Bronchial epithelial cell (primary cell): ENCODE results near the gene L3HYPDH. TPM values are rescaled to one million over a fixed set of nuclear protein-coding genes. Genes with fewer than 3 reads are reported as not detected.

Source experiments
- DNase-seq: peaks from one replicate; pipeline ENCODE4 v3.0.0-alpha.2; 2010; ENCODE audit warnings: low read depth
- FAIRE-seq: peaks from 2 replicates; lab custom pipeline; 2011; peaks lifted over from hg19 to GRCh38; lab: Jason Lieb, UNC
- H3K27me3 ChIP-seq: 2 replicates; pipeline ENCODE4 v1.5.1; 2011; ENCODE audit warnings: low read length; ENCODE audit not compliant: control insufficient read depth, insufficient read depth
- H3K36me3 ChIP-seq: 2 replicates; pipeline ENCODE4 v1.5.1; 2011; ENCODE audit warnings: low read length; ENCODE audit not compliant: control insufficient read depth, insufficient read depth
- H3K4me3 ChIP-seq: 2 replicates; pipeline ENCODE4 v1.5.1; 2011; ENCODE audit warnings: mild to moderate bottlenecking, low read depth, low read length, control low read depth
- total RNA-seq: library from RNA; depleted of rRNA; stranded (reverse); fragments of >200 nt; gene quantifications from 2 replicates; pipeline ENCODE4 v1.2.1, GENCODE V29; 2014
- TF ChIP-seq, protein P1 (sequence below): IDR thresholded peaks from 2 replicates; pipeline ENCODE4 v1.5.1; 2011; ENCODE audit warnings: mild to moderate bottlenecking, moderate library complexity, low read length, control low read depth, inconsistent platforms; ENCODE audit not compliant: insufficient read depth, severe bottlenecking

L3HYPDH gene
- total RNA-seq, 1 donor from 2014 or later, result 17.1 TPM

DNA sequence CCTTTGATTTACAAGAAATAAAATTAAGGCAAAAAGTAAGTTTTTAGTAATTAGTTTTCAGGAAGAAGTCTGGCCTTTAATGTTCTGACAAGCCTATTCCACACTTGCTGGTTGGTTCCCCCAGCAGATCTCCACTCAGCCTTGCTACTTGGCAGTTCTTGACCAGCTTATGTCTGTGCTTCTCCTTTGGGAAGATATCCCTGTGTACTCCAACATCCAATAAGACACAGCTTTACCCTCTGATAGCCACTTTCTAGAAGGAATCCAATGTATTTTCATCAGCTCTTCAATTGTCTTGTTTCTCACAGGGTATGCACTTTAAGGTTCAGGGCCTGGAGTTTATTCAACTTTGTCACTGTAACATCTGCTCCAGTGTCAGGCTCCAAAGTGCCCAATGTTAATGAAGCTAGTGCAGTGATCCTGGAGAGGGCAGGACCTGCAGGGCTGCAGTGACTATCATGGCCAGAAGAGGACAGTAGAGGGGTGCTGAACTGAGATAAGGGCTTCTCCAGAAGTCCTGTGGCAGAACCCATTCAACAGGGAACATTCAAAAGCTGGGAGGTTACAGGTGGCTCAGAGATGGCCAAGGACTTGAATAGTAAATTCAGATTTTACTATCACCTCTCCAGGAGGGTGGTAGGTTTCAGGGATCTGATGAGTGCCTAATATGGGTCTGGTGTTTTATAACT is 23.0 kb upstream of the L3HYPDH start:
- peak; percentile 63 for DNase-seq
- TF ChIP-seq, protein P1, sequence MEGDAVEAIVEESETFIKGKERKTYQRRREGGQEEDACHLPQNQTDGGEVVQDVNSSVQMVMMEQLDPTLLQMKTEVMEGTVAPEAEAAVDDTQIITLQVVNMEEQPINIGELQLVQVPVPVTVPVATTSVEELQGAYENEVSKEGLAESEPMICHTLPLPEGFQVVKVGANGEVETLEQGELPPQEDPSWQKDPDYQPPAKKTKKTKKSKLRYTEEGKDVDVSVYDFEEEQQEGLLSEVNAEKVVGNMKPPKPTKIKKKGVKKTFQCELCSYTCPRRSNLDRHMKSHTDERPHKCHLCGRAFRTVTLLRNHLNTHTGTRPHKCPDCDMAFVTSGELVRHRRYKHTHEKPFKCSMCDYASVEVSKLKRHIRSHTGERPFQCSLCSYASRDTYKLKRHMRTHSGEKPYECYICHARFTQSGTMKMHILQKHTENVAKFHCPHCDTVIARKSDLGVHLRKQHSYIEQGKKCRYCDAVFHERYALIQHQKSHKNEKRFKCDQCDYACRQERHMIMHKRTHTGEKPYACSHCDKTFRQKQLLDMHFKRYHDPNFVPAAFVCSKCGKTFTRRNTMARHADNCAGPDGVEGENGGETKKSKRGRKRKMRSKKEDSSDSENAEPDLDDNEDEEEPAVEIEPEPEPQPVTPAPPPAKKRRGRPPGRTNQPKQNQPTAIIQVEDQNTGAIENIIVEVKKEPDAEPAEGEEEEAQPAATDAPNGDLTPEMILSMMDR, result peak; percentile 89
- H3K27me3 ChIP-seq, result no peaks in the 10 kb centered on the region
- peaks cover 3% of the 10 kb centered on the region for H3K36me3 ChIP-seq
- no peak for FAIRE-seq
- H3K4me3 ChIP-seq, result no peak overlapping the region

DNA sequence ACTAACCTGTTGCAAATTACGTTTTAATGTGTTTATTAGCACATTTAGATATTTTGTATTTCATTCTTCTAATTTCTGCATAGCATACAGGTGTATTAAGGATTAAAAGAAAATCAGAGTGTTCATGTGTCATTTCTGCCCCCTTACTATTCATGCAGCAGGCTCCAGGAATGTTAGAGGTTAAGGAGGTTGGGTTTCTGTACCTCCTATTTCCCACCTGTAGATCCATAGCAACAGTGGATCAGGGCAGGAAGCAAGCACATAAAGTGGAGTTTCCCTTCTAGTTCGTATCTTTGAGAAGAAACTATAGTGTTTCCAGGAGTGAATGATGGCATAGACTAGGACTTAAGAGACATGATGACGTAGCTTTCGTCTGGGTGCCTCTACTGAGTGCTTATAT is 19.0 kb upstream of the L3HYPDH start:
- no peak for FAIRE-seq

GRCh38 chr14:59500732-59501131 is 16.5 kb upstream of the L3HYPDH start:
- DNase-seq, result no peak
- Histone ChIP-seq H3K4me3 (no peak overlapping the region), H3K27me3 (no peaks in the 10 kb centered on the region), H3K36me3 (peaks cover 3% of the 10 kb centered on the region)
- TF ChIP-seq, protein P1, result no peak
- no peak for FAIRE-seq

More for the DNA sequence above, 19.0 kb upstream of the L3HYPDH start:
- H3K36me3 ChIP-seq, result peaks cover 3% of the 10 kb centered on the region
- DNase-seq, result no peak
- TF ChIP-seq, protein P1, result no peak
- H3K4me3 ChIP-seq, result no peak overlapping the region
- H3K27me3 ChIP-seq, result no peaks in the 10 kb centered on the region

DNA sequence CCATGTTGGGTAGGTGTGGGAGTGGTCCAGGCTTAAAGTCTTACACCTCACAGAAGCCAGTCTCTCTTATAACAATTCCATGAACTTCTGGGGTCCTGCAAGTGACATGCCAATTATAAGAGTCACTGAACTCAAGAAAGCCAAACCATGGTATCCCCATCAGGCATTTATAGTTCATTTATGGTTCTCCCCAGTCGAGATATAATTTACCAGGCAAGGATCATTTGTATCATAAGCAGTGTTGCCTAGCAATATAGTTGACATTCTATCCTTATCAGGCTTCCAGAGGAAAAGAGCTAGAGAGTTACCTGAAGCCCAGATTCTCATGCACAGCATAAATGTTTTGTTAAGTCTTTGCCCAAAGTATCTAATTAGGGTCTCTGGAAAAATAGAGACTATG is 8.2 kb upstream of the L3HYPDH start:
- Histone ChIP-seq H3K36me3 (peaks cover 10% of the 10 kb centered on the region), H3K4me3 (no peak overlapping the region), H3K27me3 (no peaks in the 10 kb centered on the region)
- FAIRE-seq, result no peak
- DNase-seq, result no peak
- TF ChIP-seq, protein P1, result no peak

DNA sequence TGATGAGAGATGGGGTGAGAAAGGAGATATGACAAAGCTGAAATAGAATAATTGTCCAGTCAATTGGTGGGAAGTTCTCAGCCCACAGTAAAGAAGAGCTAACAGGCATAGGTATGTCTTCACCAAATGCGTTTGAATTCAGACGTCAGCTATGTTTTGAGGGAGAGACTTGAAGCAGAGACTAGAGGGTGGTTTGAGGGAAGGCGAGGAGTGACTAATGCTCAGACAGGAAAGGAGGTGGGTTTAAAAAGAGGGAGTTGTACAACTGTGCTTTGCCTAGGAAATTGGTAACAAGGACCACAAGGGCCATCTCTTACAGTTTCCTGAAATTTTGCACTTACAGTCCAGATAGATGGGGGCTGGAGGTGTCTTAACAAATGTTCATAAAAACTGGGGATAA is 6.5 kb upstream of the L3HYPDH start:
- Histone ChIP-seq H3K27me3 (no peaks in the 10 kb centered on the region), H3K4me3 (no peak overlapping the region), H3K36me3 (peaks cover 10% of the 10 kb centered on the region)
- TF ChIP-seq, protein P1, result no peak
- DNase-seq (no peak), FAIRE-seq (no peak)
